ENCODE measurements around the gene PHACTR3.

PHACTR3 gene

DNA sequence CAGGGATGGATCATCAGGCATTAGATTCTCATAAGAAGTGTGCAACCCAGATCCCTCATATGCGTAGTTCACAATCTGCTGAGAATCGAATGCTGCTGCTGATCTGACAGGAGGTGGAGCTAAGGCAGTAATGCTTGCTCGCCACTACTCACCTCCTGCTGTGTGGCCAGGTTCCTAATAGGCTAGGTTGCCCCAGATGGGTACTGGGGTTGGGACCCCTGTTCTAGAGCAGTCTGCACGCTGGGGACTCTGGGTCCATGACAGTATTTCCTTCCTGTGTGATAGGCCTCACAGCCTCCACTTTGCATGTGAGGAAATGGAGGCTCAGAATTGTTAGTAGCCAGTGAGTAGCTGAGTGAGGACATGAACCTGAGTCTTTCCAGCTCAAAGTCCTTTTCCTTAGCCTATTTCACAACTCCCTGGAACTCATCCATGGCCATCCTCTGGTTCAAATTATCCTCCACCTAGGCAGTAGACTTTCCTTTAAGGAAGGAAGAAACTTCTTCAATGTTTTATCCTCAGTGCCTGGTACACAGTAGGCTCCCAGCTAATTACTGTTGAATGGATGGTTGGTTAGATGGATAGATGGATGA, 211.9 kb downstream of the PHACTR3 start:
- DNase-seq (ENCODE audit: low read depth) = no peak

- DNase-seq (ENCODE audit: low read depth) = no peak
Observed at GRCh38 chr20:59817406-59817805, 213.1 kb downstream of the PHACTR3 start.

DNA sequence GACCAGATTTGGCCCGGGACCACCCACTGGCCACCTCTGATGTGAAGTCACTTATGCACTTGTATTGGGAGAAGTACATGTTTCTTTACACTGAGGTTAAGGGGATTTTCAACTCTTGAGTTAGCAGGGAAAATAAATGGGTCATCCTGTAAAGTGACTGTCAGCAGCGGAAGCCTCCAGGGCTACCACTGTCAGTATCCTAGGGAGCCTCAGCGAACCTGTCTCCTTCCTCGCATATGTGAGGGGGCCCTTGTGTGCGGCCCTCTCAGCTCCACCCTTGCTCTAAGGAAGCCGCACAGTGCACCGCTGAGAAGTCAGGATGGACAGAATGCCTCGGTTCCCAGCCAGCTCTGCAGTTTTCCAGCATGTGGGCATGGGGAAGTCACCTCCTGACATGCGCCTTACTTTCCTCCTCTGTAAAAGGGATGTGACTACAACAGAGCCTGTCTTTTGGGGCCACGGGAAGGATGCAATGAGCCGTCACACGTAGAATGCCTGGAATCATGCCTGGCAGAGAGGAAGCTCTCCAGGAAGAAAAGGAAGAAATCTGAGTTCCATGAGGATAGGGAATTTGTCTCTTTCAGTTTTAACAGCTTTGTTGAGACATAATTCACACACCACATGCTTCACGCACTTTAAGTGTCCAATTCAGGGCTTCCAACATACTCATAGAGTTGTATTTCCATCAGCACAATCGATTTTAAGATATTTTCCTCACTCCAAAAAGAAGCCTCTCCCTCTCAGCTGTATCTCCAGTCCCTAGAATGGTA, 213.7 kb downstream of the PHACTR3 start:
- DNase-seq (ENCODE audit: low read depth) = no peak

- no peak for DNase-seq (ENCODE audit: low read depth)
Observed at GRCh38 chr20:59818911-59819310, 214.6 kb downstream of the PHACTR3 start.

DNA sequence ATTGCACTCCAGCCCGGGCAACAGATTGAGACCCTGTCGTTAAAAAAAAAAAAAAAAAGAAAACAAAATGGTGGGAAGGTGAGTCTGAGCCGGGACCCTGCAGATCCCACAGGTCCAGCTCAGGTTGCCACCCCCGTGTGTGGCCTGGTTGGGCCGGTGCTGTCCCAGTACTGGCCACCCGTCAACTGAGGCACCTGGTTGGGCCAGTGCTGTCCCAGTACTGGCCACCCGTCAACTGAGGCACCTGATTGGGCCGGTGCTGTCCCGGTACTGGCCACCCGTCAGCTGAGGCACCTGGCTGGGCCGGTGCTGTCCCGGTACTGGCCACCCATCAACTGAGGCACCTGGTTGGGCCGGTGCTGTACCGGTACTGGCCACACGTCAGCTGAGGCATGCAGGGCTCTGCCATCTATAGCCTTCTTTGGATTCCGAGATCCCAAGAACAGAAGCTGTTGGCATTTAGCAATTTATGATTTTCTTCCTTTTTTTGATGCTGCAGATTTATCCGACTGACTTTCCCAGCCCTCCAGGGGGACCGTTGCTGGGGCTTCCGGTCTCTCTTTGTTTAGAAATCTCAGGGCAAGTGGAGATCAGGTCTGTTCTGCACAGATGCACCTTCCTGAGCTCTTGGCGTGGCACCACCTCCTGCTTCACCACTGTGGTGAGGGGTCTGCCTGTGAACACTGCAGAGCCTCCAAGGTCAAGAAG, 215.3 kb downstream of the PHACTR3 start:
- DNase-seq (ENCODE audit: low read depth) = no peak

- no peak for DNase-seq (ENCODE audit: low read depth)
Observed at GRCh38 chr20:59820204-59821041, 216.1 kb downstream of the PHACTR3 start.

- DNase-seq (ENCODE audit: low read depth) = no peak
Observed at GRCh38 chr20:59821201-59821600, 216.9 kb downstream of the PHACTR3 start.

- DNase-seq (ENCODE audit: low read depth) = no peak
Observed at GRCh38 chr20:59821788-59822187, 217.4 kb downstream of the PHACTR3 start.

DNA sequence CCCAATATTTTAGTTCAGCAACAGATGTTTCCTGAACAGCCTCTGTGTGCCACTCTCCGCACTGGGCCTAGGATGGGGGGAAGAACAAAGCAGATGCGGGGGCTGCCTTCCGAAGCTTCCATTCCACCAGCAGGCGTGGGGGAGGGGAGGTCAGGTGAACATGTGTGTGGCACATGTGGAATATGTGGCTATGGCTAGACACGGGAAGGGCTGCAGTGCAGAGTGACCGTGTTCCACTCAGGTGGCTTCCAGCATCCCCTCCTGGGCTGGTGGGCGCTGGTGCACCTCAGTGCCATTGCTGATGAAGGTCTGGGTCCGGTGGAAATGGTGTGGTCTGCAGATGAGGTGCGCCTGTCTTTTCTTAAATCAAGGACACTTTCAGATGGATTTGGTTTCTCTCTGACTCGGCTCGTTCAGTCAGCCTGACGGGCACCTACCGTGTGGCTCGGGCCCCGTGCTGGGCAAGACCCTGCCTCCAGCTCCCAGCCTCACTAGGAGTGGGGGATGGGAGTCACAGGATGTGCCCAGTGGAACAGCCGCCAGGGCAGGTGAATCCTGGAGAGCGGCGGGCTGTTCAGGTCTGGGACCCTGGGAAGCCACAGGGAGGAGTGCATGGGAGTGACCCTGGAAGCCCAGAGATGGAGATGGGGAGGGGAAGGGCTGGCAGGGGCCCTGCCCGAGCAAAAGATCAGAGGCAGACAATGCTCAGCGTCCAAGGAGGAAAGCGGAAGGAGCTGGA, 218.1 kb downstream of the PHACTR3 start:
- DNase-seq (ENCODE audit: low read depth) = no peak

GRCh38 chr20:59823030-59823423, 218.7 kb downstream of the PHACTR3 start:
- DNase-seq (ENCODE audit: low read depth) = no peak

- DNase-seq (ENCODE audit: low read depth) = no peak
Observed at GRCh38 chr20:59823491-59824259, 219.3 kb downstream of the PHACTR3 start.

DNA sequence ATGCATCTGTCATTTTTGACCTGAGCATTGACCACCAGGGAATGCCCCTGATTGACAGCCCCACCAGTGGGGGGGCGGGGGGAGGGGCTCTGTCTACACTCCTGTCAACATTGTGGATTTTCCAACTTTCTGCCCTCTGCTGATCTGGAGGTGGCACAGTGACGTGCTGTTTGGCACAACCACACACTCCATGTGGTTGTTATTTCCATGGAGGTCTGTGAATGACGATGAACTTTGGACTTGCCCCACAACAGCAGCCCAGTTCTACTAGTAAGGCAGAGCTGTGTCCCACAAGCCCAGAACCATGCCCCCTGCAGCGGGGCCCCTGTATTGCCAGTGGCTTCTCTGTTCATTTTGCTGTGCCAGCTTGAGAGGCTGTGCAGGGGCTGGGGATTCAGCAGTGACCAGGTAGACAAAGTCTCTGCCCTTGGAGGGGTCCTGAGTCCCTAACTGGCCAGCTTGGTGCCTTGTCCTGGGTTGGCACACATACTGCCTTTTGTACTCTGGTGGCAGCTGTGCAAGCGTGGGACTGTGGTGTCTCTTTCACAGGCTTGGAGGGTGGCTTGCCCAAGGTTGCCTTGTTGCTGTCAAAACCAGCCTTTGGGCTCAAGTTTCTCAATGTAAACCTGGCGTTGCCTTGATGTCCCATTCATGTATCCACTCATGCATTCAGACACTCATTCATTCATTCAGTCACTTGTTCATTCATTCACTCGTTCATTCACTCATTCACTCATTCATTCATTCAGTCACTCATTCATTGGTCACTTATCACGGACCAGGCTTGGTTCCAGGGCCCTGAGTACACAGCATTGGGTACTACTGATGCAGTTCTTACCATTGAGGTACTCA, 220.6 kb downstream of the PHACTR3 start:
- no peak for DNase-seq (ENCODE audit: low read depth)

DNA sequence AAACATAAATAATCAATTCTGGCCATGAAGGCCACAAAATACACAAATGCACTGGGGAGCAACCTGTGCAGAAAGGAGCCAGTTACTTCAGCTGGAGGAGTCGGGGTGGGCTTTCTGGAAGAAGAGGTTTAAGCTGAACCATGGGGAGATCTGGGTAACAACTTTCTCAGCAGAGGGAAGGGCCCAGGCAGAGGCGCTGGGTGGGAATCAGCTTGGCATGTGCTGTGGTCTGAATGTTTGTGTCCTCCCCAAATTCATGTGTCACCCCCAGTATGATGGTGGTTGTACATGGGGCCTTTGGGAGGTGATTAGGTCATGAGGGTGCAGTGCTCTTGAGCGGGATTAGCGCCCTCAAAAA, 221.2 kb downstream of the PHACTR3 start:
- DNase-seq (ENCODE audit: low read depth) = no peak

DNA sequence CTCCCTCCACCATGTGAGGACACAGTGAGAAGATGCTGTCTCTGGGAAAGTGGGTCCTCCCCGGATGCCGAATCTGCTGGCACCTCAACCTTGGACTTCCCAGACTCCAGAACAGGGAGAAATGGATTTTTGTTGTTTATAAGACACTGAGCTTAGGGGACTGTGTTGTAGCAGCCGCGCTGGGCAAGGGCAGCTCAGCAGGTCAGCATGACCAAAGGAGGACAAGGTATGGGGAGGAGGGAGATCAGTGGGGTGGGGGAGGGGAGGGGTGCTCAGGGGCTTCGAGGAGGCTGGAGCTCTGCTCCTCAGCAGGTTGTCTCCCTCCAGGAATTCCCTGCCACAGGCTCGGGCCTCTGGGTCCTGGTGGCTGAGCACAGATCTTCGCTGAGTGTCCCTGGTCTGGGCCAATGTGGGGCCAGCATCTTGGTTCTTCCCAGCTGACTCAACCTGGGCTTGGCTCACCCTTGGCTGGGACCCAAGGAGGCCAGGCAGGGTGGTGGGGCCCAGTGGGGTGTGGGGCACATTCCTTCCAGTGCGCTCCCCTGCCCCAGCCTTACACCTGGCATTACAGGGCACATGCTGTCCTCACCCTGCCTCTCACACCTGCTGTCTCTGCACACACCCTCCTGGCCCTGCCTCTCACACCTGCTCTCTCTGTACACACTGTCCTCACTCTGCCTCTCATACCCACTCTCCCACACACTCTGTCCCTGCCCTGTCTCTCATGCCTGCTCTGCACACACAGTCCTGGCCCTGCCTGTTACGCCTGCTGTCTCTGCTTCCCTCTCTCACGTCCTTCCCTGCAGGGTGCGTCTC, 221.8 kb downstream of the PHACTR3 start:
- DNase-seq (ENCODE audit: low read depth) = no peak

- no peak for DNase-seq (ENCODE audit: low read depth)
Observed at GRCh38 chr20:59827138-59828056, 223.1 kb downstream of the PHACTR3 start.

DNA sequence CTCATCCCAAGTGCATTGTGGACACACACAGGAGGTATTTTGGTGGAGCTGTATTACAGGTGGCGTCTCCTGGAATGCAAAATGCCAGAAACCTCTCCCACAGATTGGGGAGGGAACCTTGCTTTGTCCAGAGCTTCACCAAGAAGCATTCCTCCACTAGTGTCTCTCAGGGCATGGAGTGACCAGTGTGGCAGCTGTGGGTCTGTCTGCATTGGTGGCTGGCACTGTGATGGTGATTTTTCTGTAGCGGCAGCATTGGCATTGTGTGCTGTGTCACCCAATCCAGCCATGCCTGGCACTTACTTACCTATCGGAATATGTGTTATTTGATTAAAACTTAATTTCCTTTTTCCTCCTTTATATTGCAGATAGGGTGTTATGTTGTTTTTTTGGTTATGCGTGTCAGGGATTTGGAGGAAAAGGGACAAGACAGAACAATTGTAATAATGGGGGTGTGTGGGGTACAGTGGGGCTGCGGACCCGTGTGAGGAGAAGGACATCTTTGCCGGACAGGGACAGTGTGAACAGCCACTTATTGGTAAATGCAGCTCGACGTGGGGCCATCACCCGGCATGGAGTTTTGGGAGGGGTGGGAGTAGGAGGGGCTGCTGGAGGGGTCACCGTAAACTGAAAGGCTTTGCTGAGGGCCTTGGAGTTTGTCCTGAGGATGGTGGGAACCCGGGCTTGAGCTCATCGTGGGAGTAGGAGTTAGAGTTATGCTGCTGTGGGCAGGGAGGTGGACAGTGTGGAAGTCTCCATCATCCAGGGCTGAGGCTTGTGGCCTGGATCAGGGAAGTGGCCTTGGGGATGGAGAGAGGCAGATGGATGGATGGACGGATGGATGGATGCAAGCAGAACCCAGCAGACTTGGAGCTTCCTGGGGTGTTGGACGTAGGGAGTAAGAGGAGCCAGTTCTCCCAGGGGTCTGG, 224.0 kb downstream of the PHACTR3 start:
- DNase-seq (ENCODE audit: low read depth) = no peak

All from GM04503 (cell line).